MM.1S (cell line): ENCODE measurements around the gene CRISP1.

Experiments used
- CTCF ChIP-seq: fragments of 300-600 bp; sonication (generic); IDR thresholded peaks from 2 replicates; pipeline ENCODE4 v1.5.1; 2016; ENCODE audit warnings: antibody characterized with exemption, low read length, mixed read lengths
- EZH2 ChIP-seq: fragments of 300-600 bp; sonication (generic); optimal IDR thresholded peaks from 2 replicates; pipeline ENCODE3; 2017; ENCODE audit warnings: low read depth, mild to moderate bottlenecking, antibody characterized with exemption, low read length, mixed read lengths

GRCh38 chr6:49915035-49915434, 48.7 kb upstream of the CRISP1 start:
- TF ChIP-seq CTCF (no peak), EZH2 (no peak)
